Vagina (tissue), 2 donors: ENCODE data around the gene NRXN2. TPM values are rescaled to one million over a fixed set of nuclear protein-coding genes. Genes with fewer than 3 reads are reported as not detected.

Source experiments
- DNase-seq, 2 donors: peaks; one replicate each; pipeline ENCODE4 v3.0.0-alpha.2; 2017; ENCODE audit errors: extremely low spot score in 2 of 2
- H3K27ac ChIP-seq: fragments of 200-600 bp; sonication (generic); one replicate; pipeline ENCODE4 v1.5.1; 2019
- H3K27me3 ChIP-seq: fragments of 200-600 bp; sonication (generic); one replicate; pipeline ENCODE4 v1.5.1; 2019
- H3K36me3 ChIP-seq, 2 donors: fragments of 200-600 bp; sonication (generic); one replicate each; pipeline ENCODE4 v1.5.1; 2017 to 2019
- H3K4me1 ChIP-seq: fragments of 200-600 bp; sonication (generic); one replicate; pipeline ENCODE4 v1.5.1; 2019
- H3K4me3 ChIP-seq, 2 donors: fragments of 200-600 bp; sonication (generic); 1 replicate in 1 of 2; 2 replicates in 1 of 2; pipeline ENCODE4 v1.5.1; 2016 to 2019
- H3K9me3 ChIP-seq: fragments of 200-600 bp; sonication (generic); one replicate; pipeline ENCODE4 v1.5.1; 2019
- POLR2A ChIP-seq, 2 donors: fragments of 450-650 bp; IDR thresholded peaks; one replicate each; pipeline ENCODE4 v1.6.1; 2017; ENCODE audit warnings: antibody characterized with exemption in 2 of 2, mild to moderate bottlenecking in 2 of 2, moderate library complexity in 2 of 2
- POLR2AphosphoS5 ChIP-seq, 2 donors: sonication (generic); formaldehyde crosslinking; IDR thresholded peaks; one replicate each; pipeline ENCODE4 v1.9.0; 2017; ENCODE audit warnings: antibody characterized with exemption in 2 of 2, mild to moderate bottlenecking in 2 of 2, low read depth in 1 of 2; ENCODE audit not compliant: insufficient read depth in 1 of 2
- intact Hi-C: fragments of 100-400 bp; cut with DNase I; formaldehyde crosslinking; loops from one replicate; pipeline ENCODE4 v1.15.1; 2023
- total RNA-seq: library from RNA; depleted of rRNA; stranded (reverse); fragments of >200 nt; gene quantifications from one replicate; pipeline ENCODE4 v1.2.3, GENCODE V29; 2016
- TF ChIP-seq, protein P1 (sequence below), 3 experiments: fragments of 450-650 bp in 2 of 3; fragments of 200-600 bp in 1 of 3; sonication (generic) in 1 of 3; IDR thresholded peaks; one replicate each; pipeline ENCODE4 v1.5.1; 2017 to 2019; ENCODE audit warnings: antibody characterized with exemption in 3 of 3, mild to moderate bottlenecking in 2 of 3, moderate library complexity in 2 of 3

Gene NRXN2
- total RNA-seq, 1 donor from 2014 or later = 16.9 TPM

DNA sequence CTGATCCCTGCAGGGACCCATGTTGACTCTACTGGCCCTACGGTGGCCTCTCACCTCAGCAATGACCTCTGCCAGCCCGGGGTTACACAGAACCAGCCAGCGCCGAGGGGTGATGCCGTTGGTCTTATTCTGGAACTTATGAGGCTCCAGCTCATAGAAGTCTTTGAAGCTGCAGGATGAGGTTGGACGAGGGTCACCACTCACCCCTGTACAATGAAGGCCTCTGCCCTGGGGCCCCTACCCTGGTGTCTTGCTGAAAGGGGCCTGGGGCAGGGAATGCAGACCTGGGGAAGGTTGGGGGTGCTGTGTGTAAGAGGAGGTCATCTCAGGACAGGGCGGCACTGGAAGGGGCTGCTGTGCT, 30.0 kb upstream of the NRXN2 start:
- no peak for TF ChIP-seq POLR2AphosphoS5 (IDR thresholded peaks at IDR 0.05; ENCODE audit: insufficient read depth in 1 of 2, low read depth in 1 of 2)
- TF ChIP-seq, protein P1, sequence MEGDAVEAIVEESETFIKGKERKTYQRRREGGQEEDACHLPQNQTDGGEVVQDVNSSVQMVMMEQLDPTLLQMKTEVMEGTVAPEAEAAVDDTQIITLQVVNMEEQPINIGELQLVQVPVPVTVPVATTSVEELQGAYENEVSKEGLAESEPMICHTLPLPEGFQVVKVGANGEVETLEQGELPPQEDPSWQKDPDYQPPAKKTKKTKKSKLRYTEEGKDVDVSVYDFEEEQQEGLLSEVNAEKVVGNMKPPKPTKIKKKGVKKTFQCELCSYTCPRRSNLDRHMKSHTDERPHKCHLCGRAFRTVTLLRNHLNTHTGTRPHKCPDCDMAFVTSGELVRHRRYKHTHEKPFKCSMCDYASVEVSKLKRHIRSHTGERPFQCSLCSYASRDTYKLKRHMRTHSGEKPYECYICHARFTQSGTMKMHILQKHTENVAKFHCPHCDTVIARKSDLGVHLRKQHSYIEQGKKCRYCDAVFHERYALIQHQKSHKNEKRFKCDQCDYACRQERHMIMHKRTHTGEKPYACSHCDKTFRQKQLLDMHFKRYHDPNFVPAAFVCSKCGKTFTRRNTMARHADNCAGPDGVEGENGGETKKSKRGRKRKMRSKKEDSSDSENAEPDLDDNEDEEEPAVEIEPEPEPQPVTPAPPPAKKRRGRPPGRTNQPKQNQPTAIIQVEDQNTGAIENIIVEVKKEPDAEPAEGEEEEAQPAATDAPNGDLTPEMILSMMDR (IDR thresholded peaks at IDR 0.05) = no peak
- no peak for TF ChIP-seq POLR2A (IDR thresholded peaks at IDR 0.05)
- no peak for DNase-seq

DNA sequence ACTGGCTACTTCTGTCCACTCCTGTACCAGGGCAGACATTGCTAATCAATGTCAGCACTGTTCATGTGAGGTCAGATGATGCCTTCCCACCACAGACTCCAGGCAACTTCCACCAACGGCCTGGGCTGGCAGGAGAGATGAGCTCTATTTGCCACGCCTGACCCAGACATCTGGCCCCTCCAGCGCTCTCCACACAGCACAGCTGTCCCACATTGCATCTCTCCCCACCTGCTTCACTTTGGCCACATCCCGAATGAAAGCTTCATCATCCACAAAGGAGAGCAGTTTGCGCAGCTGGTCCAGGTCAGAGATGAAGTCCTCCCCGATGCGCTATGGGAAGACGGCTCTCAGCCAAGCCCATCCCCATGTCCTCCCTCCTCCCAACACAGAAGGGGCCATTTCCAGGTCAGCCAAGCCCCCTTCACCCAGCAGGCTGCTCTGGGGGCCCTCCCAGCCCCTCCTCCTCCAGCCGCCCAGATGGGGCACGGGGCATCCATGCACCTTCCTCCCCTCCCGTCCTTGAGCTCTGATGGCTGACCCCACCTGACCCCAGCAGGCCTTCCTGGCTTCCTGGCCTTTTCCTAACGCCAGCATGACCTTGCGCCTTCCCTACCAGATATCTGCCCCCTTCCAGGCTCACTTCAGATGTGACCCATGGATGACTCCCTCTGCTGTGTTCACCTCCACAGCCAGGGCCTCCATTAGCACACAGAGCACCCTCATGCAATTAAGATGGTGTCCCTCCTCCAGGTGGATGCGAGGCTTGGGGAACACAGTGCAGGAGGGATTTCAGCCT, 29.4 kb upstream of the NRXN2 start:
- intact Hi-C loops = no loop called here
- no peak overlapping the region for H3K27ac ChIP-seq
- DNase-seq = no peak
- H3K4me1 ChIP-seq = peaks cover 6% of the 10 kb centered on the region
- H3K36me3 ChIP-seq = no peaks in the 10 kb centered on the region
- TF ChIP-seq POLR2AphosphoS5 (IDR thresholded peaks at IDR 0.05; ENCODE audit: insufficient read depth in 1 of 2, low read depth in 1 of 2) = no peak
- TF ChIP-seq POLR2A (IDR thresholded peaks at IDR 0.05) = no peak
- TF ChIP-seq, protein P1 (IDR thresholded peaks at IDR 0.05) = no peak
- H3K4me3 ChIP-seq = no peak overlapping the region
- H3K27me3 ChIP-seq = no peaks in the 10 kb centered on the region
- H3K9me3 ChIP-seq = no peaks in the 10 kb centered on the region

More for the DNA sequence above, 30.0 kb upstream of the NRXN2 start:
- Histone ChIP-seq H3K27ac (no peak overlapping the region), H3K9me3 (no peaks in the 10 kb centered on the region), H3K4me3 (no peak overlapping the region), H3K4me1 (peaks cover 6% of the 10 kb centered on the region), H3K36me3 (no peaks in the 10 kb centered on the region), H3K27me3 (no peaks in the 10 kb centered on the region)
- intact Hi-C loops = no loop called here

DNA sequence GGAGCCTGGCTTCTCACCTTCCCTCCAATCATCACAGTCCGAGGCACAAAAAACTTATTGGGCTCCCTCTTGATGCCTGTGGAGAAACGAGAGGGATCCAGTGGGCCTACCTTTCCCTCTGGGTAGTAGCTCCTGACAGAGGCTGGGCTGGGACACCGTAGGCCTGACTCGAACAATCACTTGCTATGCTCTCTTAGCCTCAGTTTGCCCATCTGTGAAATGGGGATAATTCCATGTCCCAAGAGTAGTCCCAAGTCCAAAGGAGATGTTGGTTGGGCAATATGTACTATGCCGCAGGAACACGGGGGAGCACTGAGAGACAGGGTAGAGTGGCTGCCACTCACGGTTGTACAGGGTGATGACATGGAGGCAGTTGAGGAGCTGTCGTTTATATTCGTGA, 28.6 kb upstream of the NRXN2 start:
- no peak overlapping the region for H3K4me3 ChIP-seq
- no peak for TF ChIP-seq POLR2A (IDR thresholded peaks at IDR 0.05)
- no peak for TF ChIP-seq POLR2AphosphoS5 (IDR thresholded peaks at IDR 0.05; ENCODE audit: insufficient read depth in 1 of 2, low read depth in 1 of 2)
- TF ChIP-seq, protein P1 (IDR thresholded peaks at IDR 0.05) = no peak
- no peak for DNase-seq
- peaks cover 6% of the 10 kb centered on the region for H3K4me1 ChIP-seq
- intact Hi-C loops = no loop called here
- H3K27me3 ChIP-seq = no peaks in the 10 kb centered on the region
- no peaks in the 10 kb centered on the region for H3K36me3 ChIP-seq
- no peak overlapping the region for H3K27ac ChIP-seq
- no peaks in the 10 kb centered on the region for H3K9me3 ChIP-seq

DNA sequence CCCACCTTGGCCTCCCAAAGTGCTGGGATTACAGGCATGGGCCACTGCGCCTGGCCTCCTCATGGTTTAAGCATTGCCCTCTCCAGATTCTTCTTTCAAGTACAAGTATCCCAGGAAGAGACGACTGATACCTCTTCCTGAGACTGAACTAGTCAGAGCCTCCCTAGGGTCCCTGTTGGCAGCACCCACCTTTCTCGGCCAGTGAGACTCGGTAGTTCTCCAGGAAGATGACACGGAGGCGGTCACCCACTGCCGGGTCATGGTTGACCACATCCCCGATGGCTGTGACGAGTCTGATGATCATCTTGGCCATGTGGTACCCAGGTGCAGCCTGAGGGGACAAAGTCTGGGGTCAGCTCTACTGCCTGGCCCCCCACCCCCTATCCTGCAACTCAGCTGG, 28.1 kb upstream of the NRXN2 start:
- intact Hi-C loops = no loop called here
- no peak for DNase-seq

More for the DNA sequence above, 28.1 kb upstream of the NRXN2 start:
- no peaks in the 10 kb centered on the region for H3K36me3 ChIP-seq
- no peak overlapping the region for H3K4me3 ChIP-seq
- H3K27ac ChIP-seq = no peak overlapping the region
- H3K9me3 ChIP-seq = no peaks in the 10 kb centered on the region
- TF ChIP-seq, protein P1 (IDR thresholded peaks at IDR 0.05) = no peak
- TF ChIP-seq POLR2AphosphoS5 (IDR thresholded peaks at IDR 0.05; ENCODE audit: insufficient read depth in 1 of 2, low read depth in 1 of 2) (no peak), POLR2A (IDR thresholded peaks at IDR 0.05) (no peak)
- no peaks in the 10 kb centered on the region for H3K27me3 ChIP-seq
- H3K4me1 ChIP-seq = peaks cover 6% of the 10 kb centered on the region
